ENCODE results near the gene PEX5L.

DNA sequence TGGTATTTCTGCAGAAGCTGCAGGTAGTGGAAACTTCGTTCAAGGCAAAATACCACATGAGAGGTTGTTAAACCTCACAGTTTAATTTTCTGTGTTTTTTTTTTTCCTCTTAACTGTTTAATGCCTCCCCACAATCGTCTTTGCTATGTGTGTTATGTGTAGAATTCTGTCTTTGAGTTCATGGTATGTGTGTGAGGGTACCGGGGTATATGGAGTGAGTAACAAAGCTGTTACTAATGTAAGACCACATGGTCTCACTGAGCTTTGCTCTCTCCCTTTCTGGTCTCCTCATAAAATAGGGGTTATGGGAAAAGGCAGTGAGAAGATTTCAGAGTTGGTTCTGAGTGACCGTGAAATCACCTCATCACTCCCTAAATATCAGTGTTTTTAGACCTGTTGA, 240.3 kb downstream of the PEX5L start:
- TF ChIP-seq, protein P1, sequence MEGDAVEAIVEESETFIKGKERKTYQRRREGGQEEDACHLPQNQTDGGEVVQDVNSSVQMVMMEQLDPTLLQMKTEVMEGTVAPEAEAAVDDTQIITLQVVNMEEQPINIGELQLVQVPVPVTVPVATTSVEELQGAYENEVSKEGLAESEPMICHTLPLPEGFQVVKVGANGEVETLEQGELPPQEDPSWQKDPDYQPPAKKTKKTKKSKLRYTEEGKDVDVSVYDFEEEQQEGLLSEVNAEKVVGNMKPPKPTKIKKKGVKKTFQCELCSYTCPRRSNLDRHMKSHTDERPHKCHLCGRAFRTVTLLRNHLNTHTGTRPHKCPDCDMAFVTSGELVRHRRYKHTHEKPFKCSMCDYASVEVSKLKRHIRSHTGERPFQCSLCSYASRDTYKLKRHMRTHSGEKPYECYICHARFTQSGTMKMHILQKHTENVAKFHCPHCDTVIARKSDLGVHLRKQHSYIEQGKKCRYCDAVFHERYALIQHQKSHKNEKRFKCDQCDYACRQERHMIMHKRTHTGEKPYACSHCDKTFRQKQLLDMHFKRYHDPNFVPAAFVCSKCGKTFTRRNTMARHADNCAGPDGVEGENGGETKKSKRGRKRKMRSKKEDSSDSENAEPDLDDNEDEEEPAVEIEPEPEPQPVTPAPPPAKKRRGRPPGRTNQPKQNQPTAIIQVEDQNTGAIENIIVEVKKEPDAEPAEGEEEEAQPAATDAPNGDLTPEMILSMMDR (IDR thresholded peaks at IDR 0.05) = no peak
- TF ChIP-seq POLR2A (IDR thresholded peaks at IDR 0.05) = no peak
